Superior temporal gyrus (tissue), 1 donor: ENCODE measurements around the gene TERT.
A peak's percentile ranks its signal among the peaks of the same experiment; 100 is the strongest.

Experiments used
- DNase-seq: peaks from one replicate; pipeline ENCODE4 v3.0.0-alpha.2; 2016; ENCODE audit errors: extremely low spot score

Gene TERT

DNA sequence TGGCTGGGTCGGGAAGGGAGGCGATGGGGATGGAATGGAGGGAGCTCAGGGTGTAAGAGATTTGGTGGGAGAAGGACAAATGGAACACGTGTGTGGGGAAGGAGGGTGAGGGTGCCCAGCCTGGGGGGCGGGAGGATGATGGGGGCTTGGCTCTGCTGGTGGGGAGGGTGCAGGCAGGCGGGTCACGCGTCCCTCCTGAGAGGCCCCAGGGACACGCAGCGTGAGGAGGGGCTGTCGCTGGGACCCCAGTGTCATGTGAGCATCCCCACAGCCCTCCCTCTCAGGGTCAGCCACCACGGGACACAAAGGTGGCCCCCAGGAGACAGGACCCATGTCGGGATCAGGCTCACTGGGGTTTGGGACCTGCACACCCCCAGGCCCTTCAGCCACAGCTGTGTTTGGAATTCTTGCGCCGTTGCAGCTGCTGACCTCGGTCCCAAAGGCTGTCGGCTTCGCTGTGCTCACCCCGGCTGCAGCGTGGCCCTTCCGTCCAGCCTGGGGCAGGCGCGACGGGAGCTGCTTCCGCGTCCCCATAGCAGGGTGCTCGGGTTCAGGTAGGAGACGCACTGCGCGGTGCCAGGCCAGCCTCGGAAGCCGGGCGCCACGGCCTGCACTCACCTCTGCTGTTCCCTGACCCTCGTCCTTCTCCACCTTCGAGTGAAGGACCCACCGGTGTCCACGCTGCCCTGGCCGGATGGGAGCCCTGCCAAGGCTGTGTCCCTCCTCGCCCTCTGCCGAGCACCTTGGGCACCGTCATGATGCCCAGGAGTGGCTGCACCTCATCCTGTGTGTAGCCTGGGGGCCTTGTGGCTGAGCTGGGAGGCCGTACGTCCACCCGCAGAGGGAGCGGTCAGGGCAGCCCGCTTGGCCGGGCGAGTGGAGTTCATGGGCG lies 88.1 kb downstream of the TERT start:
- DNase-seq = no peak

DNA sequence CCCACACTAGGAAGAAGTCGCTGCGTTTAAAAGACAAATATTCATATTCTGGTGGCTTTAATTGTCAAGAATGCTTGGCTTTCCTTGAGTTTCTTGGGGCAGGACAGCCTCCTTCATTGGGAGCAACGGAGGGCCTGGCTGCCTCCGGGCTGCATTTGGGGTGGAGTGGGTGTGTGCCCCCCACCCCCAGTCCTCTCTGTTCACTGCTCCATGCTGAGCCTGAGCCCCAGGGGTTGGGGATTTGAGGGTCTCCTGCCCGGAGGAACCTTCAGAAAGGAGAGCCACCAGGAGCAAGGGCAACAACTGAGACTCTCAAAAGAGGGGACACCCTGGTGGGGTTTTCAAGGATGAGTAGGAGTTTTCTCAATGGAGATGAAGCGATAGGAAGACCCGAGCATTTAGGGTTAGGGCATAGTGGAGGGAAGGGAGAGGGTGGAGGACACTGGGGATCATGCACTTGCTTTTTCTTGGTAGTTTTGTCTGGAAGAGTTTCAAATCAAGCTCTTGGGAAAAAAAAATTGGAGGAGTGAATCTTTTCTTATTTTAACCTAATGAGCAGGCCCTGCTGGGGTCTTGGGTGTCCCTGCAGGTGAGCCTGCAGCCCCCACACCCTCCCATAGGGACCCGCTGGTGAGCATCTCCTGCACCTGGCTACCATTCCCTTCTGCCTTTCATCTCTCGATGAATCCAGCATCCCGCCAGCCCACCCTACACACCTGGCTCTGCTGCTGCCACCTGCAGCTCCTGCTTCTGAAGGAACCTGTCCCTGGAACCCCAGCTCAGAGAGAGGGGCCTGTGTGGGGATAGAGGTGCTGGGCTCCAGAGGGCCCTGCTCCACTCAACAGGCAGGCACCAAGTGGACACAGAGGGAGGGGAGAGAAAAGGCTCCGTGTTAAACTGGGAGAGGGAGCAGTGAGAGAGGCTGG lies 89.3 kb downstream of the TERT start:
- DNase-seq = no peak

DNA sequence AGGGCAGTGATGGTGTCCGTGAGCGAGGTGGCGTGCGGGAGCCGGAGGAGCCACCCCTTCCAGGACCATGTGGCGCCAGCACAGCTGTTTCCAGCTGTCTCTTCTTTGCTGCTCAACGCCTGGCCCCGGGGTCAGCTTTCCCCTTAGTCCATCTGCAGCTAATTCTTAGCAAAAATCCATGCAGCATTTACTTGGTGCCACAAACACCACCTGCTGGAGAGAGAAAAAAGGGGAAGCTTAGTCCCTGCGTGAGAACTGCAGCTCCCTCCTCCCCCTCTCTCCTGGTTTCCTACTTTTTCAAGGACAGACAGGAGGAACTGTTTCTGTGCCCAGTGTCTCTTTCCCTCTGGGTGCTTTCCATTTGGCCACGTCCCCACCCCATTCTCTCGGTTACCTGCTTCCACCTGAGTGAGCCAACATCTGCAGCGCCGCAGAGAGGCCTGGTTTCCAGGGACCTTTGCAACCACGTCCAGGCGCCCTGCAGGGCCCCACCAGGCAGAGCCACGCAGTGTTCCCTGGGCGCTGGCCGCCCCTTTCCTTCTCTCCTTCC lies 90.1 kb downstream of the TERT start:
- DNase-seq = peak; percentile 29

DNA sequence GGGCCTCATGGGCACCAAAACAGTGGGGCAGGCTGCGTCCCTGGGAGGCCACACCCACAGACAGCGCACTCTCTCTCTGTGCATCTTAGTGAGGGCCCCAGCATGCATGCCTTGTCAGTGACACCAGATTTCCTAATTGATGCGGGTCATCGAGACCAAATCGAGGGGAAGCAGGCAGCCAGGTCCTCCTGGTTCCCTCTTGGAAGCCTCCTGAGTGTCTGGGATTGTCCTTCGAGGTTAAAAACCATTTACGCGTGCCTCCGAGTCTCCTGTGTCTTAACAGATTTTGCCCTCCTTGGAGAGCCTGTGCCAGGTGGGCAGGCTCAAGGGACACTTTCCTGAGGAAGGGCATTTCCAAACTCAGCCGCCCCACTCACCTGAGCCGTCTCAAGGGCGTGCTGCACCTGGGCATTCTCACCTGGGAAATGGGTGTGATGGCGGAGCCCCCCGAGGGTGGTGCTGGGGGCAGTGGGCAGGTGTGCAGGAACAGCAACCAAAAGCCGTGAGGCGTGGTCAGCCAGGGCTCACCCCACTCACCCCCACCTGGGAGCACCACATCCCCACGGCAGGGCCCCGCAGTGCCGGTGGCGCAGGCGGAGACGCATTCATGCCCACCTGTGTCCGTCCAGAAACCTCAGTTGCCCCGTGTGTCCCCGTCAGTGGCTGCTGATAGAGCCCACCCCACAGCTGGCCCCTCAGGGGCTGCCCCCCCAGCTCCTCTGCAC lies 90.7 kb downstream of the TERT start:
- no peak for DNase-seq

DNA sequence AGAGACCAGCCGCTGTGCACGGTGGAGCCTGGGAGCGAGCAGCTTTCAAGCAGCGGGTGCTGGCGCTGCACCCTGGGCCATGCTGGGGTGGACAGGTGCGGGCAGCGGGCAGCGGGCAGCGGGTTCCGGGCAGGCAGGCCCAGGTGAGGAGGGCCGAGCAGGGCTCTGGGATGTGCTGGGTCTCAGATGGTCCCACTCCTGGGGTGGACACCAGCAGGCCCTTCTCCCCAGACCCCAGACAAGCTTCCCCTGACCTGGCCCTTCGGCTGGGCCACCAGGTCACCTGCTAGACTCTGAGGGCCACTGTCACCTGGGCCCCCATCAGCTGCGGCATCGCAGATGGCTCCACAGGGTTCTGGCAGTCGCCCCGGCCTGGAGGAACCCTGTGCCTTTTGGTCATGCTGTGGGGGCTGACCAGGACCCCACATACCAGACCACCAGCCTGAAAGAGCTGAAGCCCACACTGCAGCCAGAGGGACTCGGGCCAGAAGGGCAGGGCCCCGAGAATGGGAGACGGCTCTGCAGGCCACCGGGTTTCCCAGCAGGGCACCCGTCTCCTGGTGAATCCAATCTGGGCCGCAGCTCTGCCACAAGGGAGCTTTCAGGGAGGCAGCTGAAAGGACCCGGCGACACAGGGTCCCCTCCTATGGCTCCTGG lies 91.4 kb downstream of the TERT start:
- DNase-seq = no peak
